ENCODE measurements around the gene KRT8. TPM values are rescaled to one million over a fixed set of nuclear protein-coding genes. Genes with fewer than 3 reads are reported as not detected.

The KRT8 gene
- total and polyA plus RNA-seq, 2 donors = 100 to 142 TPM

DNA sequence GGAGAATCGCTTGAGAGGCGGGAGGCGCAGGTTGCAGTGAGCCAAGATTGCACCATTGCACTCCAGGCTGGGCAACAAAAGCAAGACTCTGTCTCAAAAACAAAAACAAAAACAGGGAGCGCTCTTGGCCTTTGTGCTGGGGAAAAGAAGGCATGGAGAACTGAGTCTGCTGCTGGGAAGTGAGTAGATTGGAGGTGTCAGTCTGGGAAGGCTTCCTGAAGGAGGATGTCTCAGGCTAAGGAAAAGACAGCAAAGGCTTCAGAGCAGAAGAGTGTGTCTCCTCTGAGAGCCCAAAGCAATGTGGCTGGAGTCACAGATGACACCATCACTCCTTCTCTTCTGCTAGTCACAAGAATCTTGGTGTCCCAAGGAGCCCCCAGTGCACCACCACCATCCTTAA, 23.1 kb upstream of the KRT8 start:
- DNase-seq (ENCODE audit: low read depth in 6 of 9, low spot score in 9 of 9) = no peak
- H3K9me3 ChIP-seq (ENCODE audit: control insufficient read depth in 2 of 2, insufficient read depth in 1 of 2, low read length in 1 of 2) = no peaks in the 10 kb centered on the region
- H3K27me3 ChIP-seq (ENCODE audit: control insufficient read depth in 2 of 2, insufficient read depth in 1 of 2, low read length in 1 of 2) = no peaks in the 10 kb centered on the region
- H3K27ac ChIP-seq (ENCODE audit: low read depth in 1 of 2, low read length in 1 of 2) = no peak overlapping the region
- no peak overlapping the region for H3K4me3 ChIP-seq (ENCODE audit: low read length in 2 of 2)
- H3K4me1 ChIP-seq (ENCODE audit: control insufficient read depth in 2 of 2, insufficient read depth in 2 of 2, low read length in 2 of 2) = no peaks in the 10 kb centered on the region
- 100% methylated on average over 4 of the region's 4 CpGs for WGBS
- no peaks in the 10 kb centered on the region for H3K36me3 ChIP-seq (ENCODE audit: control insufficient read depth in 2 of 2, insufficient read depth in 2 of 2, low read length in 1 of 2)

DNA sequence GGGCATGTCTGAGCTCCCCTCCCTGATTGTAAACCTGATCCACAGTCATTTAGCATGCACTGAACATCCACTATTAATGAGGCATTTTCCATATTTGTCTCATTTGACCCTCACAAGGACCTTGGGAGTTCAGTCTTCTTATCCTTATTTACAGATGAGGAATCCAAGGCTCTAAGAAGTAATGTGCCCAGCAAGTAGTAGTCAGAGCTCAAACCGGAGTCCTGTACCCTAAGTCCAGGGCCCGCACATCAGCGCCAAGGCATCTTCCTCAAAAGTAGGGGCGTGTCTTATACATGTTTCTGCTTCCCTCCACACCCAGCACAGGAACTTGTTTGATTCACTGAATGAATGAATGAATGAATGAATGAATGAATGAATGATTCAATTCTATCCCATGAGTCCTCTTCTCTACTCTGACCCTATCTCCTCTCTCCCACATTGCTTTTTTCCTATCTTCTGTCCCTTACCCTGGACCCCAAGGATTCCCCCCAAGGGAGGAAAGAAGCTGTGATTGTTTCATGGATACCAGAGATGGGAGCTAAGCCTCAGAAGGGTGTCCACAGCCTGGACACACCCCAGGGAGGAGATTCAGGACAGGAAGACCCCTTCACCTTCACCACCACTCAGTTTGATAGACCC, 21.8 kb upstream of the KRT8 start:
- H3K27ac ChIP-seq (ENCODE audit: low read depth in 1 of 2, low read length in 1 of 2) = no peak overlapping the region
- H3K36me3 ChIP-seq (ENCODE audit: control insufficient read depth in 2 of 2, insufficient read depth in 2 of 2, low read length in 1 of 2) = no peaks in the 10 kb centered on the region
- no peaks in the 10 kb centered on the region for H3K9me3 ChIP-seq (ENCODE audit: control insufficient read depth in 2 of 2, insufficient read depth in 1 of 2, low read length in 1 of 2)
- no peak overlapping the region for H3K4me3 ChIP-seq (ENCODE audit: low read length in 2 of 2)
- 94% methylated on average over 4 of the region's 4 CpGs for WGBS
- no peaks in the 10 kb centered on the region for H3K27me3 ChIP-seq (ENCODE audit: control insufficient read depth in 2 of 2, insufficient read depth in 1 of 2, low read length in 1 of 2)
- no peak for DNase-seq (ENCODE audit: low read depth in 6 of 9, low spot score in 9 of 9)
- no peaks in the 10 kb centered on the region for H3K4me1 ChIP-seq (ENCODE audit: control insufficient read depth in 2 of 2, insufficient read depth in 2 of 2, low read length in 2 of 2)

DNA sequence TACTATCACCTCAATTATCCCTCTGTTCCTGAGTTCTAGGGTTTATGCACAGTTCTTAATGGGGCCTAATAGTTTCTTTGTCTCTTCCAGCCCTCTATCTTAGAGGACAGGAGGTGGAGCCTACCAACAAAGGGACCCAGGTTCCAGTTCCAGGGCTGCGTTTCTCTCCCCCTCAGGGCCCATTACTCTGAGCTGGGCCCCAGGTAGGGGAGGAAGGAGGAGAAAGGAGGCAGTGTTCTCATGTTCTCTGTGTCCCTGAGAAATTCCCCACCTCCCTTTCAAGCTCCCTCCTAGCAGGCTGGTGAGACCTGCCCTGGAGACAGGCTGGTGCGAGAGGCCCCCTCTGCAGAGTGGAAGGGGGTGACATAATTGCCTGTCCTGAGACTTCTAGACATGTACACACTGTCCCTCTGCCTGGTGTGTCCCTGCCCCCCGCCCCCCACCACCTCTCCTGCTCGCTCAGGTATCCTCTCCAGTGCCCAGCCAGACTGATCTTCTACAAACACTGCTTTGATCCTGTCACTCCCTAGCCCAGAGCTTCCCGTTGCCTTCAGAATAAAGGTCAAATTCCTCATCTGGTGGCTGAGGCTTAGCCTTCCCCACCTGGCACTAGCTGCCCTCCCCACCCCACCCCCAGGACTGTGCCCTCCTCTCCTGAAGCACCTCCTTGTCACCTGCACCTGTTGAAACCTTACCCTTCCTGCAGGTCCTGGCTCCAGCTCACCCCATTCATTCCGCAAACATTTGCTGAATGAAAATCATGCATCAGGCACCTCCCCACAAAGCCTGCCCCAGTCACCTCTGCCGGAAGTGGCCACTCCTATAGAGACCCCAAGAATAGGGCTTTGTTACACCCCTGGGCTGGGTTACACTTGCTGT, 21.1 kb upstream of the KRT8 start:
- H3K27me3 ChIP-seq (ENCODE audit: control insufficient read depth in 2 of 2, insufficient read depth in 1 of 2, low read length in 1 of 2) = no peaks in the 10 kb centered on the region
- no peaks in the 10 kb centered on the region for H3K36me3 ChIP-seq (ENCODE audit: control insufficient read depth in 2 of 2, insufficient read depth in 2 of 2, low read length in 1 of 2)
- DNase-seq (ENCODE audit: low read depth in 6 of 9, low spot score in 9 of 9) = no peak
- no peaks in the 10 kb centered on the region for H3K4me1 ChIP-seq (ENCODE audit: control insufficient read depth in 2 of 2, insufficient read depth in 2 of 2, low read length in 2 of 2)
- no peak overlapping the region for H3K27ac ChIP-seq (ENCODE audit: low read depth in 1 of 2, low read length in 1 of 2)
- H3K4me3 ChIP-seq (ENCODE audit: low read length in 2 of 2) = no peak overlapping the region
- WGBS = 92% methylated on average over 7 of the region's 7 CpGs
- no peaks in the 10 kb centered on the region for H3K9me3 ChIP-seq (ENCODE audit: control insufficient read depth in 2 of 2, insufficient read depth in 1 of 2, low read length in 1 of 2)

DNA sequence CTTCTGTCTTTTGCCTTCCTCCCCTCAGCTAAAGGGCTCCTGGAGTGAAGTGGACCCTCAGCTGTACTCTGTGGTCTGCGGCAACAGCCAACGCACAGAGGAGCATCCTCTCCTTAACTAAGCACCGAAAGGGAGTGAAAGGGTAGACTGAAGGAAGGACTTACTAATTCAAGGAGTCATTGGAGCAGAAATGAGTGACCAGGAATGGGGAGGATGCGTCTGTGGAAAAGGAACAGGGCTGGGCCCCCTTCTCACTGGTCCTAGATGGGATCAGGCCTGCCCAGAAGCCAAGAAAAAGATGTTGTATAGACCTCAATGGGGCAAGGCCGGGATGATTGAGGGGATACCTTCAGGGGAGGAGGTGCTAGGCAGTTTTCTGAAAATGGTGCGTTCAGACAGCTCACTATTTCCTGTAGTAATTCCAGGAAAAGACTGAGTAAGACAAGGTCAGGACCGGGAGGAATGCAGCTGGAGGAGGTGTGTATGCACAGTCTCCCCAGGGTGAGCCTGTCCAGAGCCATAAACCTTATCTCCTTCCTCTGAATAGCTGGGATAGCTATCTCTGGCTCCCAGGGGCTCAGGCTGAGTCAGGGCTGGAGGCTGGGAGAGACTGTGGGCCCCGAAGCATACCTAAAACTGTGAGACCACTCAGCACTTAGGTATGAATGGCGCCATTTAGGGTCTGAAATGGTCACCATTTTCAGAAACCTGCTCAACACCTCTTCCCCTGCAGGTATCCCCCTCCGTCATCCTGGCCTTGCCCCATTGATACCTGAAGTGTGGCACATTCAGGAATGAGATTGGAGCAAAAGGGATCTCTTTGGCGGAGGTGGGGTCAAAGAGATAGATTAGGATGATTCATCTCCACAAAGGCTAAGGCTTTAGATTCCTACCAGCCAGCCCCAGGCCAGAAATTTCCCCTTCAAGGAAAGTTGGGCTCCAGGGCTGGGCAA, 20.2 kb upstream of the KRT8 start:
- no peak for DNase-seq (ENCODE audit: low read depth in 6 of 9, low spot score in 9 of 9)
- no peaks in the 10 kb centered on the region for H3K36me3 ChIP-seq (ENCODE audit: control insufficient read depth in 2 of 2, insufficient read depth in 2 of 2, low read length in 1 of 2)
- H3K27ac ChIP-seq (ENCODE audit: low read depth in 1 of 2, low read length in 1 of 2) = no peak overlapping the region
- no peaks in the 10 kb centered on the region for H3K9me3 ChIP-seq (ENCODE audit: control insufficient read depth in 2 of 2, insufficient read depth in 1 of 2, low read length in 1 of 2)
- H3K4me1 ChIP-seq (ENCODE audit: control insufficient read depth in 2 of 2, insufficient read depth in 2 of 2, low read length in 2 of 2) = no peaks in the 10 kb centered on the region
- no peak overlapping the region for H3K4me3 ChIP-seq (ENCODE audit: low read length in 2 of 2)
- 87% methylated on average over 11 of the region's 11 CpGs for WGBS
- H3K27me3 ChIP-seq (ENCODE audit: control insufficient read depth in 2 of 2, insufficient read depth in 1 of 2, low read length in 1 of 2) = no peaks in the 10 kb centered on the region

DNA sequence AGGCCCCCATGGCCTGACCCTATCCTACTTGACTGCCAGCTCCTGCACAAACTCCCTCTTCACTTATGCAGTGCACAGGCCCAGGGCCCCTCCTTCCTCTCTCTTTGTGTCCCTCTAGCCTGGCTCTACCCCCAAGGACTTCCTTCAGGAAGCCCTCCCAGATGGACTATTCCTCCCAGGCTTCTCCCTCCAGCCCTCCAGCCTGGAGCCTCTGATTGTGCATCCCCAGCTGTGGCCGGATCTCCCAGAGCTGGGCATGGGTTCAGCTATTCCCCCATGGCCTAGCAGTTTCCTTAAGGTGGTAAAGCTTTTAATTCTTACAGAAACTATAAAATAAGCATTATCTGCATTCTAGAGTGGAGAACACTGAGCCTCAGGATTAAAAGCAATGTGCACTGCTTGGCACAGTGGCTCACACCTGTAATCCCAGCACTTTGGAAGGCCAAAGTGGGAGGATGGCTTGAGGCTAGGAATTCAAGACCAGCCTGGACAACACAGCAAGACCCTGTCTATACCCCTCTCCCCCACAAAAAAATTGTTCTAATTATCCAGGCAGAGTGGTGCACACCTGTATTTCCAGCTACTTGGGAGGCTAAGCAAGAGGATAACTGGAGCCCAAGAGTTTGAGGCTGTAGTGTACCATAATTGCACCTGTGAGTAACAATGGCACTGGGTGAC, 16.8 kb upstream of the KRT8 start:
- Histone ChIP-seq H3K4me3 (ENCODE audit: low read length in 2 of 2) (no peak overlapping the region), H3K27me3 (ENCODE audit: control insufficient read depth in 2 of 2, insufficient read depth in 1 of 2, low read length in 1 of 2) (peaks cover 0 to 2% of the 10 kb centered on the region in 2 donors), H3K36me3 (ENCODE audit: control insufficient read depth in 2 of 2, insufficient read depth in 2 of 2, low read length in 1 of 2) (no peaks in the 10 kb centered on the region), H3K9me3 (ENCODE audit: control insufficient read depth in 2 of 2, insufficient read depth in 1 of 2, low read length in 1 of 2) (no peaks in the 10 kb centered on the region), H3K4me1 (ENCODE audit: control insufficient read depth in 2 of 2, insufficient read depth in 2 of 2, low read length in 2 of 2) (no peaks in the 10 kb centered on the region), H3K27ac (ENCODE audit: low read depth in 1 of 2, low read length in 1 of 2) (no peak overlapping the region)
- 98% methylated on average over 1 of the region's 1 CpG for WGBS
- DNase-seq (ENCODE audit: low read depth in 6 of 9, low spot score in 9 of 9) = no peak

DNA sequence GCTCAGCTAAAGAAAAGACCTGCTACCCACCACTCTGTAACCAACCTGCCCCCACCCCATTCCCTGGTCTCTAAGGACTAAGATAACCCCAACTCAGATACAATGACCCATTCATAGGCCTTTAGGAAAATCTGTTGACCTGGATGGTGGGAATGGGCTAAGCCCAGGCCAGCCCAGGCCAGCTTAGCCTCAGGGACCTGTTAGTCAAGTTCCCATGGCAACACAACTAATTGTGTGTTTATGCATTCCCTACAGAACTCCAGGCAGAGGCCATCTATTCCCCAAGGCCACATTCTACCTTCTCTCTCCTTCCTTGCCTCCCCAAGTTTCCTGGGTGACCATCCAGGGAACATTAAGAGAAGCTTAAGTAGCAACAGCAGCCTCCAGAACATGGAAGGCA, 16.1 kb upstream of the KRT8 start:
- Histone ChIP-seq H3K4me3 (ENCODE audit: low read length in 2 of 2) (no peak overlapping the region), H3K36me3 (ENCODE audit: control insufficient read depth in 2 of 2, insufficient read depth in 2 of 2, low read length in 1 of 2) (no peaks in the 10 kb centered on the region), H3K27me3 (ENCODE audit: control insufficient read depth in 2 of 2, insufficient read depth in 1 of 2, low read length in 1 of 2) (peaks cover 0 to 2% of the 10 kb centered on the region in 2 donors), H3K4me1 (ENCODE audit: control insufficient read depth in 2 of 2, insufficient read depth in 2 of 2, low read length in 2 of 2) (no peaks in the 10 kb centered on the region), H3K27ac (ENCODE audit: low read depth in 1 of 2, low read length in 1 of 2) (no peak overlapping the region), H3K9me3 (ENCODE audit: control insufficient read depth in 2 of 2, insufficient read depth in 1 of 2, low read length in 1 of 2) (no peaks in the 10 kb centered on the region)
- DNase-seq (ENCODE audit: low read depth in 6 of 9, low spot score in 9 of 9) = no peak

DNA sequence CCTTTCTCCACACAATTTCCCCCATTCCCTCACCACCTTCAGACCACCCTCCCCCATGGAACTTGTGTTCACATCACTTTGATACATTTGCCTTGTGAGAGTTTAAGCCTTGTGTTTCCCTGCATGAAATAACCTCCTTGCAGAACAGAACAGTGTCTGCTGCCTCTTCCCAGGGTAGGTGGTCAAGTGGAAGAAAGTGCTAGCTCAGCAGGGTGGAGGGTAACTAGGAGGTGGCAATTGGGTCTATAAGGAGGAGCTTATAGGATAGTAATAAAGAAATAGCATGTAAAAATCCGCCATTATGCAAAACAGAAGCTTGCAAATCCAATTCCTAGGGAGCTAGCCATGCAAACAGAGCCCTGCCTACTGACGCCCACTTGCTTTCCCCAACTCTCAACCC, 13.9 kb upstream of the KRT8 start:
- Histone ChIP-seq H3K36me3 (ENCODE audit: control insufficient read depth in 2 of 2, insufficient read depth in 2 of 2, low read length in 1 of 2) (no peaks in the 10 kb centered on the region), H3K4me1 (ENCODE audit: control insufficient read depth in 2 of 2, insufficient read depth in 2 of 2, low read length in 2 of 2) (no peaks in the 10 kb centered on the region), H3K27me3 (ENCODE audit: control insufficient read depth in 2 of 2, insufficient read depth in 1 of 2, low read length in 1 of 2) (peaks cover 0 to 2% of the 10 kb centered on the region in 2 donors), H3K27ac (ENCODE audit: low read depth in 1 of 2, low read length in 1 of 2) (no peak overlapping the region), H3K9me3 (ENCODE audit: control insufficient read depth in 2 of 2, insufficient read depth in 1 of 2, low read length in 1 of 2) (no peaks in the 10 kb centered on the region), H3K4me3 (ENCODE audit: low read length in 2 of 2) (no peak overlapping the region)
- 94% methylated on average over 2 of the region's 2 CpGs for WGBS
- no peak for DNase-seq (ENCODE audit: low read depth in 6 of 9, low spot score in 9 of 9)

DNA sequence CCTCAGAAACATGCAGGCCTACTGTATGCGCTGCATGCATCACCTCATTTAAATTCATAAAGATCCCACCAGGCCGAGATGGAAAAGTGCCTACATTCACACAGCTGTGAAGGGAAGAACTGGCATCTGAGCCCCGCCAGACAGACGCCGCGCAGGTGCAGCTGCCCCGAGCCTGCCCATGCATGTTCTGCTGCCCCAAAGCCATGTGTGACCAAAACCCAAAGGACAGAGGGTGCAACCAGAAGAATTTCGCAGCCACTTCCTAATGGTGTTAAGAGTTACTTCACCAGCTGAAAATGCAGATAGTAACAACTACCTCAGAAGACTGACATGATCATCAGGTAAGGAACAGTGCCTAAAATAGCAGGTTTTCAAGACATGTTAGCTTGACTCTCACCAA, 13.5 kb upstream of the KRT8 start:
- WGBS = 95% methylated on average over 8 of the region's 8 CpGs
- no peaks in the 10 kb centered on the region for H3K36me3 ChIP-seq (ENCODE audit: control insufficient read depth in 2 of 2, insufficient read depth in 2 of 2, low read length in 1 of 2)
- no peak overlapping the region for H3K4me3 ChIP-seq (ENCODE audit: low read length in 2 of 2)
- peaks cover 0 to 2% of the 10 kb centered on the region in 2 donors for H3K4me1 ChIP-seq (ENCODE audit: control insufficient read depth in 2 of 2, insufficient read depth in 2 of 2, low read length in 2 of 2)
- no peak overlapping the region for H3K27ac ChIP-seq (ENCODE audit: low read depth in 1 of 2, low read length in 1 of 2)
- H3K27me3 ChIP-seq (ENCODE audit: control insufficient read depth in 2 of 2, insufficient read depth in 1 of 2, low read length in 1 of 2) = peaks cover 0 to 2% of the 10 kb centered on the region in 2 donors
- H3K9me3 ChIP-seq (ENCODE audit: control insufficient read depth in 2 of 2, insufficient read depth in 1 of 2, low read length in 1 of 2) = no peaks in the 10 kb centered on the region
- no peak for DNase-seq (ENCODE audit: low read depth in 6 of 9, low spot score in 9 of 9)
